SK-N-SH (cell line): ENCODE data around the gene SCARB2. TPM values are rescaled to one million over a fixed set of nuclear protein-coding genes. Genes with fewer than 3 reads are reported as not detected.

Experiments
- CTCF ChIA-PET: fragments of 300-600, 350-600 bp; formaldehyde crosslinking; extraction: SDS; loops from one replicate; lab custom pipeline; 2021; lab: Yijun Ruan, JAX
- POLR2A ChIA-PET: fragments of 350-600 bp; sonication (Branson Sonifier 250); formaldehyde crosslinking; extraction: SDS; loops from one replicate; lab custom pipeline; 2020; ENCODE audit warnings: antibody characterized with exemption, inconsistent platforms; lab: Yijun Ruan, JAX
- DNase-seq: peaks from one replicate; pipeline ENCODE4 v3.0.0; 2012
- H2AFZ ChIP-seq: fragments of 200-600 bp; sonication (generic); 2 replicates; pipeline ENCODE4 v1.8.1; 2016; ENCODE audit warnings: antibody characterized with exemption, mild to moderate bottlenecking, low read depth
- H3F3A ChIP-seq: fragments of 200-600 bp; sonication (generic); replicated peaks from 2 replicates; pipeline ENCODE3; 2016; ENCODE audit warnings: antibody characterized with exemption, mild to moderate bottlenecking; ENCODE audit not compliant: insufficient read depth
- H3K27ac ChIP-seq, 2 experiments: fragments of 200-500 bp in 1 of 2; fragments of 200-600 bp in 1 of 2; sonication (Bioruptor generic) in 1 of 2; sonication (generic), shearing (Covaris generic) in 1 of 2; 2 replicates each; pipeline versions ENCODE4 v1.5.1 to v1.6.1; 2014 to 2016; ENCODE audit warnings: low read depth in 2 of 2, inconsistent platforms in 1 of 2, low read length in 1 of 2, mild to moderate bottlenecking in 1 of 2, mixed read lengths in 1 of 2
- H3K27me3 ChIP-seq: fragments of 200-600 bp; sonication (generic), shearing (Covaris generic); 2 replicates; pipeline ENCODE4 v1.6.1; 2016; ENCODE audit warnings: mixed run types; ENCODE audit not compliant: insufficient read depth
- H3K36me3 ChIP-seq, 2 experiments: fragments of 200-500 bp in 1 of 2; fragments of 200-600 bp in 1 of 2; sonication (Bioruptor generic) in 1 of 2; sonication (generic) in 1 of 2; replicated peaks in 1 of 2; 2 replicates each; pipeline versions ENCODE3 to v1.5.1; 2014 to 2016; ENCODE audit warnings: low read length in 1 of 2, mild to moderate bottlenecking in 1 of 2; ENCODE audit not compliant: insufficient read depth in 2 of 2, control insufficient read depth in 1 of 2
- H3K4me1 ChIP-seq, 2 experiments: fragments of 200-500 bp in 1 of 2; fragments of 200-600 bp in 1 of 2; sonication (Bioruptor generic) in 1 of 2; sonication (generic), shearing (Covaris generic) in 1 of 2; 2 replicates each; pipeline versions ENCODE4 v1.5.1 to v1.6.1; 2014 to 2016; ENCODE audit warnings: low read depth in 1 of 2, low read length in 1 of 2, mixed run types in 1 of 2; ENCODE audit not compliant: insufficient read depth in 2 of 2, control insufficient read depth in 1 of 2
- H3K4me2 ChIP-seq: fragments of 200-600 bp; sonication (generic), shearing (Covaris generic); 2 replicates; pipeline ENCODE4 v1.6.1; 2017; ENCODE audit warnings: mixed run types
- H3K4me3 ChIP-seq, 2 experiments: fragments of 200-500 bp in 1 of 2; fragments of 200-600 bp in 1 of 2; sonication (Bioruptor generic) in 1 of 2; sonication (generic), shearing (Covaris generic) in 1 of 2; 2 replicates each; pipeline versions ENCODE4 v1.5.1 to v1.8.1; 2014 to 2016; ENCODE audit warnings: low read depth in 2 of 2, inconsistent platforms in 1 of 2, low read length in 1 of 2, mild to moderate bottlenecking in 1 of 2, mixed read lengths in 1 of 2, moderate library complexity in 1 of 2
- H3K79me2 ChIP-seq: fragments of 200-600 bp; sonication (generic); 2 replicates; pipeline ENCODE4 v1.8.1; 2017; ENCODE audit warnings: mild to moderate bottlenecking; ENCODE audit not compliant: insufficient read depth
- H3K9ac ChIP-seq: fragments of 200-600 bp; sonication (generic); 2 replicates; pipeline ENCODE4 v1.6.1; 2017; ENCODE audit warnings: mixed run types
- H3K9me2 ChIP-seq: fragments of 200-600 bp; sonication (generic); 2 replicates; pipeline ENCODE4 v1.6.1; 2017; ENCODE audit warnings: mixed run types
- H3K9me3 ChIP-seq: fragments of 200-600 bp; sonication (generic); 2 replicates; pipeline ENCODE4 v1.6.1; 2017; ENCODE audit warnings: mixed run types, mild to moderate bottlenecking, moderate library complexity
- H4K20me1 ChIP-seq: fragments of 200-600 bp; sonication (generic); 2 replicates; pipeline ENCODE4 v1.6.1; 2017; ENCODE audit warnings: mild to moderate bottlenecking, mixed run types; ENCODE audit not compliant: insufficient read depth
- CHD2 ChIP-seq: fragments of 150-350 bp; IDR thresholded peaks from 2 replicates; pipeline ENCODE4 v1.6.1; 2018; ENCODE audit warnings: low read length; ENCODE audit not compliant: partially characterized antibody
- ELF1 ChIP-seq: IDR thresholded peaks from 2 replicates; pipeline ENCODE4 v1.4.0; 2012
- EP300 ChIP-seq, 2 experiments: IDR thresholded peaks; 2 replicates each; pipeline versions ENCODE4 v1.4.0 to v1.6.1; 2012; ENCODE audit warnings: borderline replicate concordance in 1 of 2, low read depth in 1 of 2, low read length in 1 of 2
- FOSL2 ChIP-seq: IDR thresholded peaks from 2 replicates; pipeline ENCODE4 v1.4.0; 2012; ENCODE audit warnings: low read depth, mild to moderate bottlenecking, moderate library complexity, borderline replicate concordance
- FOXJ3 ChIP-seq: sonication (generic); formaldehyde crosslinking; IDR thresholded peaks from 2 replicates; pipeline ENCODE4 v1.5.1; 2020; ENCODE audit warnings: mild to moderate bottlenecking, missing genetic modification reagents
- FOXM1 ChIP-seq: IDR thresholded peaks from 2 replicates; pipeline ENCODE4 v1.4.0; 2012; ENCODE audit warnings: low read depth, mild to moderate bottlenecking
- GABPA ChIP-seq: IDR thresholded peaks from 2 replicates; pipeline ENCODE4 v1.4.0; 2012; ENCODE audit warnings: low read depth, mild to moderate bottlenecking
- POLR2AphosphoS5 ChIP-seq: IDR thresholded peaks from 2 replicates; pipeline ENCODE4 v1.6.1; 2012; ENCODE audit warnings: low read depth, low read length
- RAD21 ChIP-seq: IDR thresholded peaks from 2 replicates; pipeline ENCODE4 v1.6.1; 2012; ENCODE audit warnings: mild to moderate bottlenecking, low read length
- REST ChIP-seq: IDR thresholded peaks from 2 replicates; pipeline ENCODE4 v1.6.1; 2012; ENCODE audit warnings: mild to moderate bottlenecking, low read depth, low read length, moderate library complexity
- RXRA ChIP-seq: IDR thresholded peaks from 2 replicates; pipeline ENCODE4 v1.4.0; 2012; ENCODE audit warnings: low read depth, mild to moderate bottlenecking, borderline replicate concordance
- SMC3 ChIP-seq: IDR thresholded peaks from 2 replicates; pipeline ENCODE4 v1.6.1; 2012; ENCODE audit warnings: low read depth, low read length, improper control_type of control experiment
- TEAD4 ChIP-seq: IDR thresholded peaks from 2 replicates; pipeline ENCODE4 v1.4.0; 2012; ENCODE audit warnings: mild to moderate bottlenecking, borderline replicate concordance; ENCODE audit not compliant: insufficient read depth
- USF1 ChIP-seq: IDR thresholded peaks from 2 replicates; pipeline ENCODE4 v1.4.0; 2012; ENCODE audit warnings: low read depth, borderline replicate concordance
- USF2 ChIP-seq: fragments of 150-350 bp; IDR thresholded peaks from 2 replicates; pipeline ENCODE4 v1.6.1; 2017; ENCODE audit warnings: antibody characterized with exemption, low read length, low read depth, borderline replicate concordance
- YY1 ChIP-seq: IDR thresholded peaks from 2 replicates; pipeline ENCODE4 v1.4.0; 2012; ENCODE audit warnings: low read depth, mild to moderate bottlenecking
- WGBS: methylation state at CpG from one replicate; pipeline ENCODE4 v1.1.6; 2017; ENCODE audit warnings: low lambda C conversion rate; 5-methylcytosine and 5-hydroxymethylcytosine counted together
- polyA plus RNA-seq, 3 experiments: library from polyadenylated mRNA; depleted of rRNA; stranded (reverse); fragments of >200 nt; gene quantifications; 2 replicates each; pipeline ENCODE4 v1.2.3, GENCODE V29; 2012

SCARB2 gene
- polyA plus RNA-seq, 1 of the 3 experiments (the other 2 are of a cell fraction), result 82.6 TPM

GRCh38 chr4:76214177-76214675 is 602 bp upstream of the SCARB2 start (continued):
- TF ChIP-seq USF2, result no peak
- TF ChIP-seq USF1, result no peak
- no peak for TF ChIP-seq RAD21
- no peak for TF ChIP-seq RXRA
- TF ChIP-seq REST, result no peak

GRCh38 chr4:76212851-76213414 is 691 bp downstream of the SCARB2 start:
- Histone ChIP-seq H3F3A (peaks cover 26% of the 10 kb centered on the region), H3K79me2 (peaks cover 56% of the 10 kb centered on the region), H3K36me3 (no peaks in the 10 kb centered on the region), H3K9me2 (no peaks in the 10 kb centered on the region), H3K27me3 (no peaks in the 10 kb centered on the region), H3K9me3 (no peaks in the 10 kb centered on the region), H3K4me2 (peak overlapping the region; percentile 96), H3K4me3 (peak overlapping the region; percentile 85 to 86), H3K9ac (peak overlapping the region; percentile 91), H3K27ac (peak overlapping the region; percentile 88 to 95), H2AFZ (peak overlapping the region; percentile 80; the same call in 1 of the 2 replicates), H4K20me1 (peaks cover 12% of the 10 kb centered on the region), H3K4me1 (peaks cover 19 to 39% of the 10 kb centered on the region in 2 experiments; a peak in 3 of 4 replicates)
- CTCF ChIA-PET, result interaction anchor here (1.3 to 7.6 kb wide), 5 partner anchors 10 to 882 kb away, joined by 3 to 65 read pairs (median 4); no protein-coding TSS in a partner anchor
- TF ChIP-seq USF1, result no peak
- TF ChIP-seq POLR2AphosphoS5, result no peak
- TF ChIP-seq GABPA, result no peak
- no peak for TF ChIP-seq ELF1
- TF ChIP-seq RAD21, result no peak
- TF ChIP-seq TEAD4, result no peak
- no peak for TF ChIP-seq FOXJ3 (CRISPR knock-in tag)
- TF ChIP-seq FOSL2, result no peak
- no peak for TF ChIP-seq REST
- no peak for TF ChIP-seq SMC3
- TF ChIP-seq FOXM1, result no peak
- TF ChIP-seq YY1, result no peak
- no peak for TF ChIP-seq EP300 (IDR thresholded peaks at IDR 0.05; ENCODE audit: borderline replicate concordance in 1 of 2, low read depth in 1 of 2, low read length in 1 of 2)
- TF ChIP-seq CHD2, result no peak
- DNase-seq, result peak; percentile 46
- POLR2A ChIA-PET, result interaction anchor here (0.6 to 2.7 kb wide), 7 partner anchors 14 to 95 kb away, joined by 4 to 16 read pairs (median 8); partner anchors contain the start of genes FAM47E and STBD1
- 2% methylated on average over 14 of the region's 14 CpGs for WGBS
